Astrocyte of the spinal cord (primary cell): ENCODE measurements around the gene TSPAN9.

Source experiments
- DNase-seq: peaks from one replicate; pipeline ENCODE4 v3.0.0; 2011; ENCODE audit warnings: low read depth, low spot score
- H3K4me3 ChIP-seq: 2 replicates; pipeline ENCODE4 v1.5.1; 2011; ENCODE audit warnings: low read depth, mild to moderate bottlenecking, low read length, moderate library complexity
- CTCF ChIP-seq: IDR thresholded peaks from 2 replicates; pipeline ENCODE4 v1.5.1; 2012; ENCODE audit warnings: low read depth, mild to moderate bottlenecking, low read length, inconsistent platforms
- in situ Hi-C: cut with HindIII; loops from 2 replicates; pipeline ENCODE4 v1.10.0; 2017; ENCODE audit warnings: low sequenced_read_pairs

Gene TSPAN9

GRCh38 chr12:3285570-3285969, 208.4 kb downstream of the TSPAN9 start:
- no peak for DNase-seq
- in situ Hi-C loops = no loop called here
- no peak for TF ChIP-seq CTCF
- no peak overlapping the region for H3K4me3 ChIP-seq

GRCh38 chr12:3288690-3289089, 211.5 kb downstream of the TSPAN9 start:
- TF ChIP-seq CTCF = no peak
- H3K4me3 ChIP-seq = no peak overlapping the region
- DNase-seq = no peak
- in situ Hi-C loops = no loop called here

GRCh38 chr12:3289702-3290101, 212.5 kb downstream of the TSPAN9 start:
- TF ChIP-seq CTCF = no peak
- in situ Hi-C loops = no loop called here
- no peak overlapping the region for H3K4me3 ChIP-seq
- no peak for DNase-seq

- no peak overlapping the region for H3K4me3 ChIP-seq
- TF ChIP-seq CTCF = no peak
- in situ Hi-C loops = no loop called here
Observed at GRCh38 chr12:3291939-3292338, 214.8 kb downstream of the TSPAN9 start.

GRCh38 chr12:3292677-3293412, 215.7 kb downstream of the TSPAN9 start:
- no peak for DNase-seq
- in situ Hi-C loops = no loop called here
- no peak for TF ChIP-seq CTCF
- no peak overlapping the region for H3K4me3 ChIP-seq

More at GRCh38 chr12:3291939-3292338, 214.8 kb downstream of the TSPAN9 start:
- DNase-seq = no peak

GRCh38 chr12:3293446-3294161, 216.4 kb downstream of the TSPAN9 start:
- H3K4me3 ChIP-seq = no peak overlapping the region
- in situ Hi-C loops = no loop called here
- peak; percentile 12 for TF ChIP-seq CTCF
- no peak for DNase-seq
